HepG2 (cell line): ENCODE results near the gene LECT2. TPM values are rescaled to one million over a fixed set of nuclear protein-coding genes. Genes with fewer than 3 reads are reported as not detected.

Experiments
- ATAC-seq: fragments of 200-7000 bp; cut with Tn5 transposase; 3 replicates; pipeline ENCODE4 v1.9.1; 2020; ENCODE audit warnings: mild to moderate bottlenecking, moderate library complexity
- BruUV-seq: library from RNA; stranded (reverse); fragments of 400-500 nt; replicated peaks from 2 replicates; lab custom pipeline; 2021; lab: Mats Ljungman, UMichigan
- CTCF ChIA-PET: fragments of 300-600 bp; formaldehyde crosslinking; extraction: SDS; loops from one replicate; lab custom pipeline; 2021; ENCODE audit warnings: low total read pairs, inconsistent platforms, low intra/inter-chr PET ratio; lab: Yijun Ruan, JAX
- POLR2A ChIA-PET: fragments of 350-600 bp; sonication (Branson Sonifier 250); formaldehyde crosslinking; loops from one replicate; lab custom pipeline; 2020; ENCODE audit warnings: antibody characterized with exemption, inconsistent platforms; lab: Yijun Ruan, JAX
- DNase-seq: peaks from one replicate; pipeline ENCODE4 v3.0.0-alpha.2; 2015; ENCODE audit warnings: low spot score
- FAIRE-seq: peaks from 3 replicates; lab custom pipeline; 2011; peaks lifted over from hg19 to GRCh38; lab: Jason Lieb, UNC
- H2AFZ ChIP-seq: one replicate; pipeline ENCODE4 v1.6.1; 2011; ENCODE audit warnings: low read length, inconsistent platforms
- H3K27ac ChIP-seq: fragments of 300-600 bp; 3 replicates; pipeline ENCODE4 v1.8.0; 2011; ENCODE audit warnings: mixed run types, mild to moderate bottlenecking, mixed read lengths, low read length, inconsistent platforms; ENCODE audit not compliant: insufficient read depth; ENCODE audit errors: extremely low read length
- H3K27me3 ChIP-seq, 2 experiments: fragments of 200-600 bp in 1 of 2; 2 replicates in 1 of 2; 3 replicates in 1 of 2; pipeline versions ENCODE4 v1.6.0 to v1.8.0; 2011; ENCODE audit warnings: low read length in 2 of 2, mild to moderate bottlenecking in 2 of 2, moderate library complexity in 2 of 2, inconsistent platforms in 1 of 2; ENCODE audit not compliant: insufficient read depth in 2 of 2, control insufficient read depth in 1 of 2
- H3K36me3 ChIP-seq, 2 experiments: fragments of 200-600 bp in 1 of 2; replicated peaks in 1 of 2; 2 replicates in 1 of 2; 3 replicates in 1 of 2; pipeline versions ENCODE4 v1.5.1 to v1.8.0; 2011; ENCODE audit warnings: low read length in 2 of 2, inconsistent platforms in 1 of 2; ENCODE audit not compliant: insufficient read depth in 2 of 2, control insufficient read depth in 1 of 2
- H3K4me1 ChIP-seq: 2 replicates; pipeline ENCODE4 v1.5.1; 2012; ENCODE audit warnings: low read length, inconsistent platforms; ENCODE audit not compliant: insufficient read depth
- H3K4me2 ChIP-seq: 2 replicates; pipeline ENCODE4 v1.6.0; 2011; ENCODE audit warnings: low read depth, low read length, inconsistent platforms
- H3K4me3 ChIP-seq, 3 experiments: fragments of 200-600 bp in 1 of 3; sonication (generic), shearing (Covaris generic) in 1 of 3; replicated peaks in 1 of 3; 2 replicates each; pipeline ENCODE4 v1.5.1; 2011 to 2016; ENCODE audit warnings: low read length in 3 of 3, inconsistent platforms in 2 of 3, low read depth in 2 of 3, mild to moderate bottlenecking in 2 of 3, control low read depth in 1 of 3, mixed read lengths in 1 of 3; ENCODE audit not compliant: insufficient read depth in 1 of 3
- H3K79me2 ChIP-seq: one replicate; pipeline ENCODE4 v1.6.1; 2011; ENCODE audit warnings: low read length, inconsistent platforms; ENCODE audit not compliant: insufficient read depth
- H3K9ac ChIP-seq: 2 replicates; pipeline ENCODE4 v1.6.0; 2011; ENCODE audit warnings: mild to moderate bottlenecking, low read depth, low read length, inconsistent platforms; ENCODE audit not compliant: insufficient read depth
- H3K9me3 ChIP-seq: 2 replicates; pipeline ENCODE4 v1.5.1; 2012; ENCODE audit warnings: mild to moderate bottlenecking, low read length
- H4K20me1 ChIP-seq: 2 replicates; pipeline ENCODE4 v1.6.0; 2011; ENCODE audit warnings: inconsistent platforms, mild to moderate bottlenecking, low read length, moderate library complexity; ENCODE audit not compliant: insufficient read depth
- EP300 ChIP-seq, 3 experiments: sonication (generic) in 1 of 3; formaldehyde crosslinking in 1 of 3; IDR thresholded peaks; 2 replicates each; pipeline versions ENCODE4 v1.5.1 to v1.6.1; 2011 to 2020; ENCODE audit warnings: low read depth in 2 of 3, low read length in 2 of 3, borderline replicate concordance in 1 of 3, improper control_type of control experiment in 1 of 3, mild to moderate bottlenecking in 1 of 3, missing genetic modification reagents in 1 of 3, moderate library complexity in 1 of 3
- HOXD1 ChIP-seq: sonication (generic); formaldehyde crosslinking; IDR thresholded peaks from 2 replicates; pipeline ENCODE4 v1.5.0; 2020; ENCODE audit warnings: missing genetic modification reagents
- JDP2 ChIP-seq: sonication (generic); formaldehyde crosslinking; IDR thresholded peaks from 2 replicates; pipeline ENCODE4 v1.8.1; 2022; ENCODE audit warnings: missing genetic modification reagents, borderline replicate concordance
- KLF13 ChIP-seq: sonication (generic); formaldehyde crosslinking; IDR thresholded peaks from 2 replicates; pipeline ENCODE4 v1.4.0; 2020; ENCODE audit warnings: mild to moderate bottlenecking, missing genetic modification reagents
- MXD1 ChIP-seq: sonication (generic); formaldehyde crosslinking; IDR thresholded peaks from 2 replicates; pipeline ENCODE4 v1.4.0; 2020; ENCODE audit warnings: mild to moderate bottlenecking, missing genetic modification reagents
- SAP130 ChIP-seq: IDR thresholded peaks from 2 replicates; pipeline ENCODE4 v1.6.1; 2016; ENCODE audit warnings: low read depth
- SNAPC4 ChIP-seq: sonication (generic); formaldehyde crosslinking; IDR thresholded peaks from 2 replicates; pipeline ENCODE4 v1.4.0; 2020; ENCODE audit warnings: mild to moderate bottlenecking, missing genetic modification reagents
- ZFP90 ChIP-seq: sonication (generic); formaldehyde crosslinking; IDR thresholded peaks from 2 replicates; pipeline ENCODE4 v1.8.0; 2022; ENCODE audit warnings: missing genetic modification reagents, mild to moderate bottlenecking, inconsistent platforms, borderline replicate concordance
- ZNF382 ChIP-seq: sonication (generic); formaldehyde crosslinking; IDR thresholded peaks from 2 replicates; pipeline ENCODE4 v1.5.0; 2020; ENCODE audit warnings: missing genetic modification reagents, mild to moderate bottlenecking, borderline replicate concordance
- WGBS: methylation state at CpG from one replicate; pipeline ENCODE4 v1.1.6; 2017; ENCODE audit warnings: low lambda C conversion rate; 5-methylcytosine and 5-hydroxymethylcytosine counted together
- in situ Hi-C: cut with HindIII; loops from 2 replicates; pipeline ENCODE4 v1.10.0; 2017; ENCODE audit warnings: low pct_unique_long_range_greater_than_20kb; ENCODE audit not compliant: extremely low pct_ligation_motif_present
- intact Hi-C: fragments of 100-400 bp; cut with micrococcal nuclease; formaldehyde crosslinking; loops from one replicate; pipeline ENCODE4 v1.10.0; 2022; ENCODE audit not compliant: unreplicated experiment
- polyA plus RNA-seq, 8 experiments: library from polyadenylated mRNA; depleted of rRNA in 3 of 8; stranded (reverse) in 7 of 8; unstranded in 1 of 8; fragments of >200 nt; fragmentation: Illumina TruSeq in 4 of 8; extraction: Trizol in 4 of 8; gene quantifications; 2 replicates each; pipeline versions ENCODE4 v1.2.1 to v1.2.3, GENCODE V29; 2011 to 2016; ENCODE audit warnings: low read depth in 4 of 8, missing spikeins in 1 of 8, mixed read lengths in 1 of 8; ENCODE audit not compliant: insufficient read depth in 1 of 8
- total RNA-seq, 5 experiments: library from RNA; depleted of rRNA; stranded (reverse); fragments of >200 nt; fragmentation: Illumina TruSeq; extraction: Trizol; gene quantifications; 2 replicates each; pipeline ENCODE4 v1.2.3, GENCODE V29; 2016; ENCODE audit warnings: low read depth in 1 of 5
- TF ChIP-seq, protein P1 (sequence below): sonication (generic); formaldehyde crosslinking; conservative IDR thresholded peaks from 2 replicates; pipeline ENCODE4 v1.8.1; 2023; ENCODE audit warnings: missing genetic modification reagents

LECT2 gene
- total and polyA plus RNA-seq, 2 of the 13 experiments (the other 11 are each of a cell fraction or from before 2014, with no cell fraction given): not detected

DNA sequence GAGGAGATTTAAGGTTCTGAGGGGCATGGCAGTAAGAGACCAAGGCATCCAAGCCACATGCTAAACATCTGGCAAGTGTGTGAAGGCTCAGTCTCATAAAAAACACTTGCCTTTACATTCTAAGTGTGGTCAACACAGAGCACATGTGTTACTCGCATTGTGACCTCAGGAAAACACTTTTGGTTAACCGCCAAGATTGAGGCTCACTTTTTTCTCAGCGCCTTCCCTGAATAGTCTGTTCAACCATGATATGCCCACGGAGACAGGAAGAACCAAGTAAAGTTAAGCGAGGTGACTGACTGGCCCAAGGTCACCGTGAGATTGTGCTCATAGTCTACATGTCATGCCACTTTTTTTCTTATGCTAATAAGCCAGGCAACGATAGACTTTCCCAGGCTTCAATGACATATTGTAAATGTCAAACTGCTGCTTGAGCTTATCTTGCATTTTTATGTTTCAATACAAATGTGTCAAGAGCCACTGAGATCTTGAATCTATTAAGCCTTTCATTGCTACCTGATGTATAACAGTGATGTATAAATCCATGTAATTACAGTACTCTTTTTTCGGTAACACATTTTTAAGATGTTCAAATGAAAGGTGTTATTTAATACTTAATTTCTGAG, 38.0 kb downstream of the LECT2 start:
- H3K4me3 ChIP-seq: no peak overlapping the region
- no peaks in the 10 kb centered on the region for H3K9me3 ChIP-seq
- H3K4me1 ChIP-seq: no peaks in the 10 kb centered on the region
- WGBS: 37% methylated on average over 8 of the region's 8 CpGs
- H4K20me1 ChIP-seq: no peaks in the 10 kb centered on the region
- H3K27ac ChIP-seq: no peak overlapping the region
- ATAC-seq (no peak), FAIRE-seq (no peak), DNase-seq (no peak)
- H3K27me3 ChIP-seq: peaks cover 2 to 49% of the 10 kb centered on the region in 2 experiments; a peak in 4 of 5 replicates
- no peak overlapping the region for H3K4me2 ChIP-seq
- H3K79me2 ChIP-seq: no peaks in the 10 kb centered on the region
- H3K9ac ChIP-seq: no peak overlapping the region
- intact Hi-C loops: no loop called here
- no peaks in the 10 kb centered on the region for H3K36me3 ChIP-seq
- CTCF ChIA-PET: no interaction called here
- TF ChIP-seq MXD1 (CRISPR knock-in tag) (no peak), KLF13 (CRISPR knock-in tag) (no peak), SAP130 (CRISPR knock-in tag) (no peak)
- POLR2A ChIA-PET: no interaction called here
- in situ Hi-C loops: no loop called here
- H2AFZ ChIP-seq: no peak overlapping the region
- no TSS peak for BruUV-seq

- Histone ChIP-seq H3K27me3 (peaks cover 2 to 59% of the 10 kb centered on the region in 2 experiments; a peak in 4 of 5 replicates), H3K4me1 (no peaks in the 10 kb centered on the region), H3K36me3 (no peaks in the 10 kb centered on the region), H3K79me2 (no peaks in the 10 kb centered on the region), H3K4me2 (no peak overlapping the region), H3K4me3 (no peak overlapping the region), H4K20me1 (no peaks in the 10 kb centered on the region), H3K9me3 (no peaks in the 10 kb centered on the region), H3K27ac (no peak overlapping the region), H3K9ac (no peak overlapping the region), H2AFZ (no peak overlapping the region)
- CTCF ChIA-PET: no interaction called here
- DNase-seq (no peak), ATAC-seq (no peak), FAIRE-seq (no peak)
- in situ Hi-C loops (no loop called here), intact Hi-C loops (no loop called here)
- WGBS: 45% methylated on average over 5 of the region's 5 CpGs
- POLR2A ChIA-PET: no interaction called here
- BruUV-seq: no TSS peak
- no peak for TF ChIP-seq ZFP90 (CRISPR knock-in tag)
- no peak for TF ChIP-seq ZNF382 (CRISPR knock-in tag)
- TF ChIP-seq, protein P1, sequence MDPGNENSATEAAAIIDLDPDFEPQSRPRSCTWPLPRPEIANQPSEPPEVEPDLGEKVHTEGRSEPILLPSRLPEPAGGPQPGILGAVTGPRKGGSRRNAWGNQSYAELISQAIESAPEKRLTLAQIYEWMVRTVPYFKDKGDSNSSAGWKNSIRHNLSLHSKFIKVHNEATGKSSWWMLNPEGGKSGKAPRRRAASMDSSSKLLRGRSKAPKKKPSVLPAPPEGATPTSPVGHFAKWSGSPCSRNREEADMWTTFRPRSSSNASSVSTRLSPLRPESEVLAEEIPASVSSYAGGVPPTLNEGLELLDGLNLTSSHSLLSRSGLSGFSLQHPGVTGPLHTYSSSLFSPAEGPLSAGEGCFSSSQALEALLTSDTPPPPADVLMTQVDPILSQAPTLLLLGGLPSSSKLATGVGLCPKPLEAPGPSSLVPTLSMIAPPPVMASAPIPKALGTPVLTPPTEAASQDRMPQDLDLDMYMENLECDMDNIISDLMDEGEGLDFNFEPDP: no peak
- no peak for TF ChIP-seq HOXD1 (CRISPR knock-in tag)
- no peak for TF ChIP-seq EP300 (IDR thresholded peaks at IDR 0.05; ENCODE audit: low read depth in 2 of 2, low read length in 2 of 2)
- no peak for TF ChIP-seq EP300 (CRISPR knock-in tag; IDR thresholded peaks at IDR 0.05; ENCODE audit: borderline replicate concordance)
- no peak for TF ChIP-seq SNAPC4 (CRISPR knock-in tag)
- no peak for TF ChIP-seq JDP2 (CRISPR knock-in tag)
Measured at GRCh38 chr5:135915466-135916001, 39.2 kb downstream of the LECT2 start.
